OCI-LY7 (cell line): ENCODE data around the gene HDAC4. TPM values are rescaled to one million over a fixed set of nuclear protein-coding genes. Genes with fewer than 3 reads are reported as not detected.
A peak's percentile ranks its signal among the peaks of the same experiment; 100 is the strongest.

Experiments used
- BruUV-seq: library from RNA; stranded (reverse); fragments of 400-500 nt; replicated peaks from 2 replicates; lab custom pipeline; 2021; lab: Mats Ljungman, UMichigan
- CTCF ChIA-PET: fragments of 300-600 bp; sonication (Branson Sonifier 250); formaldehyde crosslinking; loops from one replicate; lab custom pipeline; 2022; ENCODE audit warnings: antibody characterized with exemption; ENCODE audit not compliant: unreplicated experiment; lab: Charles Lee
- POLR2A ChIA-PET: fragments of 300-600 bp; sonication (Branson Sonifier 250); formaldehyde crosslinking; loops from one replicate; lab custom pipeline; 2022; ENCODE audit warnings: antibody characterized with exemption; lab: Charles Lee
- DNase-seq: peaks from one replicate; pipeline ENCODE4 v3.0.0-alpha.2; 2015; ENCODE audit warnings: low spot score
- H2AFZ ChIP-seq: fragments of 200-600 bp; sonication (generic), shearing (Covaris generic); 2 replicates; pipeline ENCODE4 v1.6.1; 2014; ENCODE audit warnings: mild to moderate bottlenecking, antibody characterized with exemption, low read length, moderate library complexity
- H3K27ac ChIP-seq: fragments of 200-600 bp; sonication (generic); 2 replicates; pipeline ENCODE4 v1.5.1; 2014; ENCODE audit warnings: mixed run types, low read depth, mild to moderate bottlenecking, moderate library complexity, low read length, inconsistent platforms; ENCODE audit not compliant: poor library complexity, severe bottlenecking
- H3K36me3 ChIP-seq: fragments of 200-600 bp; sonication (generic); 2 replicates; pipeline ENCODE4 v1.6.1; 2014; ENCODE audit warnings: mild to moderate bottlenecking, antibody characterized with exemption, low read length, moderate library complexity, mixed read lengths; ENCODE audit not compliant: insufficient read depth
- H3K4me1 ChIP-seq: fragments of 200-600 bp; sonication (generic); 2 replicates; pipeline ENCODE4 v1.5.1; 2014; ENCODE audit warnings: mild to moderate bottlenecking, low read length; ENCODE audit not compliant: insufficient read depth, poor library complexity, severe bottlenecking
- H3K4me2 ChIP-seq: fragments of 200-600 bp; sonication (generic); 2 replicates; pipeline ENCODE4 v1.6.1; 2014; ENCODE audit warnings: mild to moderate bottlenecking, low read length
- H3K4me3 ChIP-seq: fragments of 200-600 bp; sonication (generic); 2 replicates; pipeline ENCODE4 v1.5.1; 2014; ENCODE audit warnings: mild to moderate bottlenecking, low read depth, low read length; ENCODE audit not compliant: poor library complexity, severe bottlenecking
- H3K79me2 ChIP-seq: fragments of 200-600 bp; sonication (generic); 2 replicates; pipeline ENCODE4 v1.6.1; 2016; ENCODE audit warnings: low read depth, mild to moderate bottlenecking, low read length, moderate library complexity, mixed read lengths; ENCODE audit not compliant: insufficient read depth
- H3K9me2 ChIP-seq: fragments of 200-600 bp; sonication (generic); 2 replicates; pipeline ENCODE4 v1.6.1; 2016; ENCODE audit warnings: mild to moderate bottlenecking, low read length, mixed read lengths; ENCODE audit not compliant: insufficient read depth
- H3K9me3 ChIP-seq: fragments of 200-600 bp; sonication (generic); 2 replicates; pipeline ENCODE4 v1.6.1; 2014; ENCODE audit warnings: mild to moderate bottlenecking, mixed run types, low read length, mixed read lengths
- H4K20me1 ChIP-seq: fragments of 200-600 bp; sonication (generic); 2 replicates; pipeline ENCODE4 v1.6.1; 2014; ENCODE audit warnings: mild to moderate bottlenecking, antibody characterized with exemption, low read length, moderate library complexity, mixed read lengths; ENCODE audit not compliant: insufficient read depth
- EZH2phosphoT487 ChIP-seq: fragments of 200-600 bp; sonication (generic); IDR thresholded peaks from 2 replicates; pipeline ENCODE4 v1.6.1; 2018; ENCODE audit warnings: low read depth, borderline replicate concordance, mild to moderate bottlenecking, mixed run types, antibody characterized with exemption, low read length, moderate library complexity, mixed read lengths
- intact Hi-C: fragments of 100-400 bp; cut with micrococcal nuclease; formaldehyde crosslinking; loops from one replicate; pipeline ENCODE4 v1.10.0; 2022; ENCODE audit not compliant: unreplicated experiment
- total RNA-seq, 2 experiments: library from RNA; depleted of rRNA in 1 of 2; stranded (reverse); fragments of >200 nt in 1 of 2; shearing (Covaris generic) in 1 of 2; gene quantifications; 2 replicates each; pipeline ENCODE4 v1.2.3, GENCODE V29; 2014 to 2022
- TF ChIP-seq, protein P1 (sequence below): fragments of 200-600 bp; sonication (generic); conservative IDR thresholded peaks from 2 replicates; pipeline ENCODE4 v1.5.1; 2014; ENCODE audit warnings: mild to moderate bottlenecking, antibody characterized with exemption, low read length, moderate library complexity, mixed read lengths

The HDAC4 gene
- total RNA-seq, 2 experiments from 2014 or later: 10.2 to 20.6 TPM

DNA sequence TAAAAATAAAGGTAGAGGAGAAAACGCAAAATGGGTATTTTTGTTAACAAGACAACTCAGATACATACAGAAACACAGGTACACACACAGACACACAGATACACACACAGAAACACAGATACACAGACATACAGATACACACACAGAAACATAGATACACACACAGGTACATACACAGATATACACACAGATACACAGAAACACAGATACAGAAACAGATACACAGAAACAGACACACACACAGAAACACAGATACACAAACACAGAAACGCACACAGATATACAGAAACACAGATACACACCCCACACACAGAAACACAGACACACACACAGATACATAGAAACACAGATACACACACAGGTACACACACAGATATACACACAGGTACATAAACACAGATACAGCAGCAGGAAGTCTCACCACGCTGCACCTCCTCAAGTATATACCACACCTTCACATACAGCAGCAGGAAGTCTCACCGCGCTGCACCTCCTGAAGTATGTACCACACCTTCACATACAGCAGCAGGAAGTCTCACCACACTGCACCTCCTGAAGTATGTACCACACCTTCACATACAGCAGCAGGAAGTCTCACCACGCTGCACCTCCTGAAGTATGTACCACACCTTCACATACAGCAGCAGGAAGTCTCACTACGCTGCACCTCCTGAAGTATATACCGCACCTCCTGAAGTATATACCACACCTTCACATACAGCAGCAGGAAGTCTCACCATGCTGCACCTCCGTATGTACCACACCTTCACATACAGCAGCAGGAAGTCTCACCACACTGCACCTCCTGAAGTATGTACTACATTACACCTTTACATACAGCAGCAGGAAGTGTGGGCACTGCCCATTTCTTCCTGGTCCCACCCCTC, 250.5 kb downstream of the HDAC4 start:
- no peaks in the 10 kb centered on the region for H3K9me2 ChIP-seq
- H3K36me3 ChIP-seq: no peaks in the 10 kb centered on the region
- BruUV-seq: no TSS peak
- H2AFZ ChIP-seq: no peak overlapping the region
- DNase-seq: peak; percentile 1
- TF ChIP-seq, protein P1, sequence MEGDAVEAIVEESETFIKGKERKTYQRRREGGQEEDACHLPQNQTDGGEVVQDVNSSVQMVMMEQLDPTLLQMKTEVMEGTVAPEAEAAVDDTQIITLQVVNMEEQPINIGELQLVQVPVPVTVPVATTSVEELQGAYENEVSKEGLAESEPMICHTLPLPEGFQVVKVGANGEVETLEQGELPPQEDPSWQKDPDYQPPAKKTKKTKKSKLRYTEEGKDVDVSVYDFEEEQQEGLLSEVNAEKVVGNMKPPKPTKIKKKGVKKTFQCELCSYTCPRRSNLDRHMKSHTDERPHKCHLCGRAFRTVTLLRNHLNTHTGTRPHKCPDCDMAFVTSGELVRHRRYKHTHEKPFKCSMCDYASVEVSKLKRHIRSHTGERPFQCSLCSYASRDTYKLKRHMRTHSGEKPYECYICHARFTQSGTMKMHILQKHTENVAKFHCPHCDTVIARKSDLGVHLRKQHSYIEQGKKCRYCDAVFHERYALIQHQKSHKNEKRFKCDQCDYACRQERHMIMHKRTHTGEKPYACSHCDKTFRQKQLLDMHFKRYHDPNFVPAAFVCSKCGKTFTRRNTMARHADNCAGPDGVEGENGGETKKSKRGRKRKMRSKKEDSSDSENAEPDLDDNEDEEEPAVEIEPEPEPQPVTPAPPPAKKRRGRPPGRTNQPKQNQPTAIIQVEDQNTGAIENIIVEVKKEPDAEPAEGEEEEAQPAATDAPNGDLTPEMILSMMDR: no peak
- no peak for TF ChIP-seq EZH2phosphoT487
- no peak overlapping the region for H3K27ac ChIP-seq
- H3K4me1 ChIP-seq: peaks cover 7% of the 10 kb centered on the region
- H3K4me2 ChIP-seq: no peak overlapping the region
- H3K4me3 ChIP-seq: no peak overlapping the region
- intact Hi-C loops: no loop called here
- POLR2A ChIA-PET: no interaction called here
- no peaks in the 10 kb centered on the region for H3K79me2 ChIP-seq
- no peaks in the 10 kb centered on the region for H3K9me3 ChIP-seq
- CTCF ChIA-PET: no interaction called here
- H4K20me1 ChIP-seq: no peaks in the 10 kb centered on the region

DNA sequence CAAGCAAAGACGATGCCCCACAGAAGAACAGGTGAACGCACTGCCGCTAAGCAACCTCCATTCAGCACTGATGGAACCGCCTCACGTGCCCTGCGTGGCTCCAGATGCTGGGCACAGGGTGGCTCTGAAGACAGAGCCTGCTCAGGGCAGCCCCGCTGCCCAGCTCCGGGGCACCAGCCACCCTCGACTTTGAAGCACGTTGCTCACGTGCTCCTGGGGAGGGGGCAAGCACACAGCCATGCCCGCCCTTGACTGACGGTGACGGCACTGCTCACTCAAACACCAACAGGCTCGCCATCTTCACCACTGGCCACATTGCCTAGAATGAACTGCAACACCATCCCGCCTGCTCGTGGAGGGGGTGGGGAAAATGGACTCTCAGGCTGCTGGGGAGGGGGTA, 251.3 kb downstream of the HDAC4 start:
- H3K79me2 ChIP-seq: no peaks in the 10 kb centered on the region
- H2AFZ ChIP-seq: no peak overlapping the region
- DNase-seq: no peak
- H3K4me1 ChIP-seq: peaks cover 7% of the 10 kb centered on the region
- no peaks in the 10 kb centered on the region for H3K36me3 ChIP-seq
- no peak overlapping the region for H3K4me3 ChIP-seq
- H3K4me2 ChIP-seq: no peak overlapping the region
- no TSS peak for BruUV-seq
- TF ChIP-seq, protein P1: no peak
- TF ChIP-seq EZH2phosphoT487: no peak
- H4K20me1 ChIP-seq: no peaks in the 10 kb centered on the region
- POLR2A ChIA-PET: interaction anchor here (0.7 kb wide), 1 partner anchor 23 kb away, joined by 3 read pairs; no protein-coding TSS in a partner anchor
- H3K9me3 ChIP-seq: no peaks in the 10 kb centered on the region
- intact Hi-C loops: loop anchor here (10.0 kb wide), 1 partner anchor 105 kb away; no protein-coding TSS in a partner anchor
- H3K27ac ChIP-seq: no peak overlapping the region
- H3K9me2 ChIP-seq: no peaks in the 10 kb centered on the region
- CTCF ChIA-PET: no interaction called here
